GM23338 (cell line): Measurements from ENCODE around the gene CEACAM7.

Experiments used
- CREB1 ChIP-seq: fragments of 250-450 bp; sonication (Bioruptor Pico); IDR thresholded peaks from 2 replicates; pipeline ENCODE4 v1.5.0; 2020; ENCODE audit warnings: low read depth, mild to moderate bottlenecking, moderate library complexity
- EZH2 ChIP-seq: fragments of 200-600 bp; sonication (generic); IDR thresholded peaks from one replicate; pipeline ENCODE4 v1.8.0; 2017; ENCODE audit warnings: antibody characterized with exemption, mild to moderate bottlenecking, low read depth; ENCODE audit not compliant: unreplicated experiment
- EZH2phosphoT487 ChIP-seq: fragments of 200-600 bp; sonication (generic); IDR thresholded peaks from one replicate; pipeline ENCODE4 v1.8.1; 2018; ENCODE audit warnings: antibody characterized with exemption; ENCODE audit not compliant: unreplicated experiment
- POLR2AphosphoS5 ChIP-seq: IDR thresholded peaks from 2 replicates; pipeline ENCODE4 v1.6.1; 2016; ENCODE audit warnings: antibody characterized with exemption, low read depth
- STAT1 ChIP-seq: IDR thresholded peaks from one replicate; pipeline ENCODE4 v1.6.1; 2016; ENCODE audit warnings: antibody characterized with exemption; ENCODE audit not compliant: unreplicated experiment
- ZNF114 ChIP-seq: fragments of 250-450 bp; sonication (Bioruptor Pico); IDR thresholded peaks from 2 replicates; pipeline ENCODE4 v1.5.0; 2020; ENCODE audit warnings: mild to moderate bottlenecking, moderate library complexity
- ZNF331 ChIP-seq: fragments of 250-450 bp; sonication (Bioruptor Pico); IDR thresholded peaks from 2 replicates; pipeline ENCODE4 v1.5.0; 2020; ENCODE audit warnings: low read depth, mild to moderate bottlenecking, moderate library complexity
- TF ChIP-seq, protein P1 (sequence below), 2 experiments: fragments of 200-600 bp in 1 of 2; sonication (generic) in 1 of 2; conservative IDR thresholded peaks; 2 replicates each; pipeline versions ENCODE4 v1.5.1 to v1.6.1; 2016 to 2017; ENCODE audit warnings: antibody characterized with exemption in 2 of 2, low read depth in 2 of 2, mild to moderate bottlenecking in 2 of 2, moderate library complexity in 1 of 2
- TF ChIP-seq, protein P2 (sequence below): IDR thresholded peaks from one replicate; pipeline ENCODE4 v1.6.1; 2018; ENCODE audit warnings: antibody characterized with exemption; ENCODE audit not compliant: unreplicated experiment

DNA sequence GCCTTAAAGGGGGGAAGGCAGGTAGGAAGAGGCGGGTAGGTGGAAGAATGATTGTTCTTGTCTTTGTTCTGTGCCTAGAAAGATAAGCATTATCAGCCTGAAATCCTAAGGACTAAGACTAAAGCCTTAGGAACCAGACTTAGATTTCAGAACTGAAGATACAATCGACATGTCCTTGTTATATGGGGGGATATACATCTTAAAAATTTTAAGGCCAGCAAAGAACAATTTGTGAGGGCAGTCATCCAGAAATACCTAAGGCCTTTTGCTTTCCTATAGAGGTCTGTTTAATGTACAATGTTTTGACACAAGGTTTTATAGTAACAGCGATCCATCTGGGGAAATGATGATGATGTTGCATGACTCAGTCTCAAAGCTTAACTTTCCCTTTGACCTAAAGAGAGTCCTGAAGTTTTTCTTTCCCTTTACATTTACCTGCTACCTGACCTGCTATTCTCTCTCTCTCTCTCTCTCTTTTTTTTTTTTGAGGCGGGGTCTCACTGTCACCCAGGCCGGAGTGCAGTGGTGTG is 47.1 kb upstream of the CEACAM7 start:
- TF ChIP-seq, protein P1, sequence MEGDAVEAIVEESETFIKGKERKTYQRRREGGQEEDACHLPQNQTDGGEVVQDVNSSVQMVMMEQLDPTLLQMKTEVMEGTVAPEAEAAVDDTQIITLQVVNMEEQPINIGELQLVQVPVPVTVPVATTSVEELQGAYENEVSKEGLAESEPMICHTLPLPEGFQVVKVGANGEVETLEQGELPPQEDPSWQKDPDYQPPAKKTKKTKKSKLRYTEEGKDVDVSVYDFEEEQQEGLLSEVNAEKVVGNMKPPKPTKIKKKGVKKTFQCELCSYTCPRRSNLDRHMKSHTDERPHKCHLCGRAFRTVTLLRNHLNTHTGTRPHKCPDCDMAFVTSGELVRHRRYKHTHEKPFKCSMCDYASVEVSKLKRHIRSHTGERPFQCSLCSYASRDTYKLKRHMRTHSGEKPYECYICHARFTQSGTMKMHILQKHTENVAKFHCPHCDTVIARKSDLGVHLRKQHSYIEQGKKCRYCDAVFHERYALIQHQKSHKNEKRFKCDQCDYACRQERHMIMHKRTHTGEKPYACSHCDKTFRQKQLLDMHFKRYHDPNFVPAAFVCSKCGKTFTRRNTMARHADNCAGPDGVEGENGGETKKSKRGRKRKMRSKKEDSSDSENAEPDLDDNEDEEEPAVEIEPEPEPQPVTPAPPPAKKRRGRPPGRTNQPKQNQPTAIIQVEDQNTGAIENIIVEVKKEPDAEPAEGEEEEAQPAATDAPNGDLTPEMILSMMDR (conservative IDR thresholded peaks at IDR 0.05; ENCODE audit: low read depth in 2 of 2), result no peak
- TF ChIP-seq ZNF331, result no peak
- TF ChIP-seq, protein P2, sequence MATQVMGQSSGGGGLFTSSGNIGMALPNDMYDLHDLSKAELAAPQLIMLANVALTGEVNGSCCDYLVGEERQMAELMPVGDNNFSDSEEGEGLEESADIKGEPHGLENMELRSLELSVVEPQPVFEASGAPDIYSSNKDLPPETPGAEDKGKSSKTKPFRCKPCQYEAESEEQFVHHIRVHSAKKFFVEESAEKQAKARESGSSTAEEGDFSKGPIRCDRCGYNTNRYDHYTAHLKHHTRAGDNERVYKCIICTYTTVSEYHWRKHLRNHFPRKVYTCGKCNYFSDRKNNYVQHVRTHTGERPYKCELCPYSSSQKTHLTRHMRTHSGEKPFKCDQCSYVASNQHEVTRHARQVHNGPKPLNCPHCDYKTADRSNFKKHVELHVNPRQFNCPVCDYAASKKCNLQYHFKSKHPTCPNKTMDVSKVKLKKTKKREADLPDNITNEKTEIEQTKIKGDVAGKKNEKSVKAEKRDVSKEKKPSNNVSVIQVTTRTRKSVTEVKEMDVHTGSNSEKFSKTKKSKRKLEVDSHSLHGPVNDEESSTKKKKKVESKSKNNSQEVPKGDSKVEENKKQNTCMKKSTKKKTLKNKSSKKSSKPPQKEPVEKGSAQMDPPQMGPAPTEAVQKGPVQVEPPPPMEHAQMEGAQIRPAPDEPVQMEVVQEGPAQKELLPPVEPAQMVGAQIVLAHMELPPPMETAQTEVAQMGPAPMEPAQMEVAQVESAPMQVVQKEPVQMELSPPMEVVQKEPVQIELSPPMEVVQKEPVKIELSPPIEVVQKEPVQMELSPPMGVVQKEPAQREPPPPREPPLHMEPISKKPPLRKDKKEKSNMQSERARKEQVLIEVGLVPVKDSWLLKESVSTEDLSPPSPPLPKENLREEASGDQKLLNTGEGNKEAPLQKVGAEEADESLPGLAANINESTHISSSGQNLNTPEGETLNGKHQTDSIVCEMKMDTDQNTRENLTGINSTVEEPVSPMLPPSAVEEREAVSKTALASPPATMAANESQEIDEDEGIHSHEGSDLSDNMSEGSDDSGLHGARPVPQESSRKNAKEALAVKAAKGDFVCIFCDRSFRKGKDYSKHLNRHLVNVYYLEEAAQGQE, result no peak
- no peak for TF ChIP-seq POLR2AphosphoS5
- no peak for TF ChIP-seq EZH2
- no peak for TF ChIP-seq CREB1 (CRISPR knock-in tag)
- TF ChIP-seq EZH2phosphoT487, result no peak
- TF ChIP-seq STAT1, result no peak
- TF ChIP-seq ZNF114 (CRISPR knock-in tag), result no peak
